PC-3 (cell line): Measurements from ENCODE around the gene ARHGEF11. TPM values are rescaled to one million over a fixed set of nuclear protein-coding genes. Genes with fewer than 3 reads are reported as not detected.

ENCODE experiments used
- ATAC-seq: fragments of 200-7000 bp; cut with Tn5 transposase; 2 replicates; pipeline ENCODE4 v1.9.1; 2020; ENCODE audit warnings: mild to moderate bottlenecking, moderate library complexity
- BruUV-seq: library from RNA; stranded (reverse); fragments of 400-500 nt; replicated peaks from 2 replicates; lab custom pipeline; 2021; lab: Mats Ljungman, UMichigan
- CTCF ChIA-PET: fragments of 300-600 bp; sonication (Branson Sonifier 250); formaldehyde crosslinking; loops from one replicate; lab custom pipeline; 2022; ENCODE audit warnings: antibody characterized with exemption; lab: Charles Lee
- POLR2A ChIA-PET: fragments of 300-600 bp; sonication (Branson Sonifier 250); formaldehyde crosslinking; loops from one replicate; lab custom pipeline; 2022; ENCODE audit warnings: antibody characterized with exemption; ENCODE audit not compliant: unreplicated experiment; lab: Charles Lee
- DNase-seq: peaks from one replicate; pipeline ENCODE4 v3.0.0-alpha.2; 2015
- H2AFZ ChIP-seq: fragments of 300-600 bp; sonication (generic); 2 replicates; pipeline ENCODE4 v1.6.0; 2016; ENCODE audit warnings: antibody characterized with exemption, low read length
- H3F3A ChIP-seq: fragments of 300-600 bp; sonication (generic); one replicate; pipeline ENCODE4 v1.6.0; 2017; ENCODE audit warnings: antibody characterized with exemption, low read length, control low read depth, mild to moderate bottlenecking; ENCODE audit not compliant: unreplicated experiment
- H3K27ac ChIP-seq: fragments of 300-600 bp; sonication (generic); 2 replicates; pipeline ENCODE4 v1.5.1; 2016; ENCODE audit warnings: mild to moderate bottlenecking, low read length
- H3K27me3 ChIP-seq: fragments of 300-600 bp; sonication (generic); 2 replicates; pipeline ENCODE4 v1.6.1; 2016; ENCODE audit warnings: low read length, mixed read lengths
- H3K36me3 ChIP-seq: fragments of 300-600 bp; sonication (generic); 2 replicates; pipeline ENCODE4 v1.6.1; 2016; ENCODE audit warnings: low read depth, mixed run types, low read length, mixed read lengths
- H3K4me1 ChIP-seq: fragments of 300-600 bp; sonication (generic); 2 replicates; pipeline ENCODE4 v1.5.1; 2016; ENCODE audit warnings: low read length; ENCODE audit not compliant: insufficient read depth
- H3K4me2 ChIP-seq: fragments of 300-600 bp; sonication (generic); 2 replicates; pipeline ENCODE4 v1.6.0; 2016; ENCODE audit warnings: low read length
- H3K4me3 ChIP-seq: fragments of 300-600 bp; sonication (generic); 2 replicates; pipeline ENCODE4 v1.5.1; 2016; ENCODE audit warnings: mild to moderate bottlenecking, low read length, mixed read lengths
- H3K79me2 ChIP-seq: fragments of 300-600 bp; sonication (generic); 2 replicates; pipeline ENCODE4 v1.6.1; 2017; ENCODE audit warnings: low read length, mixed read lengths
- H3K9ac ChIP-seq: fragments of 300-600 bp; sonication (generic); 2 replicates; pipeline ENCODE4 v1.6.0; 2016; ENCODE audit warnings: mild to moderate bottlenecking, low read length
- H3K9me2 ChIP-seq: fragments of 300-600 bp; sonication (generic); replicated peaks from 2 replicates; pipeline ENCODE4 v1.6.1; 2016; ENCODE audit warnings: mixed run types, low read length, mixed read lengths
- H3K9me3 ChIP-seq: fragments of 300-600 bp; sonication (generic); 2 replicates; pipeline ENCODE4 v1.6.1; 2016; ENCODE audit warnings: low read length, mixed read lengths
- H4K20me1 ChIP-seq: fragments of 300-600 bp; sonication (generic); 2 replicates; pipeline ENCODE4 v1.6.1; 2016; ENCODE audit warnings: low read length, mixed read lengths
- EZH2 ChIP-seq: fragments of 300-600 bp; sonication (generic); IDR thresholded peaks from one replicate; pipeline ENCODE4 v1.6.1; 2017; ENCODE audit warnings: antibody characterized with exemption, mild to moderate bottlenecking, low read length; ENCODE audit not compliant: unreplicated experiment
- EZH2phosphoT487 ChIP-seq: fragments of 300-600 bp; sonication (generic); IDR thresholded peaks from 2 replicates; pipeline ENCODE4 v1.6.1; 2018; ENCODE audit warnings: mild to moderate bottlenecking, antibody characterized with exemption, low read length, borderline replicate concordance
- intact Hi-C: fragments of 100-400 bp; cut with micrococcal nuclease; formaldehyde crosslinking; loops from 2 replicates; pipeline ENCODE4 v1.9.0; 2023
- total RNA-seq: library from RNA; depleted of rRNA; stranded (reverse); fragments of >200 nt; gene quantifications from 2 replicates; pipeline ENCODE4 v1.2.3, GENCODE V29; 2014
- TF ChIP-seq, protein P1 (sequence below): fragments of 300-600 bp; sonication (generic); conservative IDR thresholded peaks from 2 replicates; pipeline ENCODE4 v1.5.1; 2017; ENCODE audit warnings: antibody characterized with exemption, low read depth, mild to moderate bottlenecking, low read length

The ARHGEF11 gene
- total RNA-seq, 1 experiment from 2014 or later, result 31.1 TPM

DNA sequence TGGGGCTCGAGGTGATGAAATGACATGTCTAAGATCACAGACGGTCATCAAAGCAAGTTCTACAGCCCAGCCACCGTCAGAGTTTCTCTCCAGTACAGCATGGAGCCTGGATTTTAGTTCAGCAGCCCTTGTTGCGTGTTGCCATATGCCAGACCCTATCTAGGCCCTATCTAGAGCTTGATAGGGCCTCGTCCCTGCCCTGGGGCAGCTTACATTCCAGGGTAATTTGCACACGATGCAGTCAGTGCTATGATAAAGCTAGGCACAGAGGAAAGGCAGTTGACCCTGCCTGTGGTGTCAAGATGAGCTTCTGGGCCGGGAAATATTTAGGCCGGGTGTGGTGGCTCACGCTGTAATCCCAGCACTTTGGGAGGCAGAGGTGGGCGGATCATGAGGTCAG, 35.2 kb upstream of the ARHGEF11 start:
- no TSS peak for BruUV-seq
- Histone ChIP-seq H3K9me3 (no peaks in the 10 kb centered on the region), H3K9me2 (no peaks in the 10 kb centered on the region), H3K27me3 (peaks cover 31% of the 10 kb centered on the region; the same call in 1 of the 2 replicates), H3K4me1 (no peaks in the 10 kb centered on the region), H3K27ac (no peak overlapping the region), H3K36me3 (no peaks in the 10 kb centered on the region), H2AFZ (no peak overlapping the region), H3F3A (no peaks in the 10 kb centered on the region), H3K79me2 (no peaks in the 10 kb centered on the region), H3K4me3 (no peak overlapping the region), H4K20me1 (no peaks in the 10 kb centered on the region), H3K9ac (no peak overlapping the region), H3K4me2 (no peak overlapping the region)
- CTCF ChIA-PET, result interaction anchor here (0.9 kb wide), 1 partner anchor 9 kb away, joined by 3 read pairs; no protein-coding TSS in a partner anchor
- DNase-seq (no peak), ATAC-seq (no peak)
- POLR2A ChIA-PET, result interaction anchor here (0.6 kb wide), 1 partner anchor 353 kb away, joined by 6 read pairs; the partner anchor contains the start of gene METTL25B
- TF ChIP-seq, protein P1, sequence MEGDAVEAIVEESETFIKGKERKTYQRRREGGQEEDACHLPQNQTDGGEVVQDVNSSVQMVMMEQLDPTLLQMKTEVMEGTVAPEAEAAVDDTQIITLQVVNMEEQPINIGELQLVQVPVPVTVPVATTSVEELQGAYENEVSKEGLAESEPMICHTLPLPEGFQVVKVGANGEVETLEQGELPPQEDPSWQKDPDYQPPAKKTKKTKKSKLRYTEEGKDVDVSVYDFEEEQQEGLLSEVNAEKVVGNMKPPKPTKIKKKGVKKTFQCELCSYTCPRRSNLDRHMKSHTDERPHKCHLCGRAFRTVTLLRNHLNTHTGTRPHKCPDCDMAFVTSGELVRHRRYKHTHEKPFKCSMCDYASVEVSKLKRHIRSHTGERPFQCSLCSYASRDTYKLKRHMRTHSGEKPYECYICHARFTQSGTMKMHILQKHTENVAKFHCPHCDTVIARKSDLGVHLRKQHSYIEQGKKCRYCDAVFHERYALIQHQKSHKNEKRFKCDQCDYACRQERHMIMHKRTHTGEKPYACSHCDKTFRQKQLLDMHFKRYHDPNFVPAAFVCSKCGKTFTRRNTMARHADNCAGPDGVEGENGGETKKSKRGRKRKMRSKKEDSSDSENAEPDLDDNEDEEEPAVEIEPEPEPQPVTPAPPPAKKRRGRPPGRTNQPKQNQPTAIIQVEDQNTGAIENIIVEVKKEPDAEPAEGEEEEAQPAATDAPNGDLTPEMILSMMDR, result no peak
- intact Hi-C loops, result no loop called here

DNA sequence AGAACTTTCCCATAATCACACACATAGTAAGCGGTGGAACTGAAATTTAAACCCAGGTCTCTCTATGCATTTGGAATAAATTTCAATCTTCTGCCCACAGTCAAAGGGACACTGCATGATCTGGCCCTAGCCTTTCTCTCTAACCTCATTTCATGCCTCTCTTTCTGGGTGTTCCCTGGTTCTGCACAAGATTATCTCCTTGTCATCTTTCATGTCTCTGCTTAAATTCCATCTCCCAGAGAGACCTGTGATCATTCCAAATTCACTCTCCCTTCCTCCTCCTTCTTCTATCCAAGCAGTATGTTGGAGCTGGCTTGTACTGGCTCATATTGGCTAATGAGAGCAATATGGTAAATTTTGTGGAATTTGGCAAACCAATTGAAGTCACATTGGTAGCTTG, 31.9 kb upstream of the ARHGEF11 start:
- Histone ChIP-seq H3K79me2 (no peaks in the 10 kb centered on the region), H3K27ac (no peak overlapping the region), H3F3A (no peaks in the 10 kb centered on the region), H4K20me1 (no peaks in the 10 kb centered on the region), H3K36me3 (no peaks in the 10 kb centered on the region), H3K4me3 (no peak overlapping the region), H3K27me3 (peaks cover 26% of the 10 kb centered on the region), H3K9ac (no peak overlapping the region), H2AFZ (no peak overlapping the region), H3K9me3 (no peaks in the 10 kb centered on the region), H3K4me1 (no peaks in the 10 kb centered on the region), H3K9me2 (no peaks in the 10 kb centered on the region), H3K4me2 (no peak overlapping the region)
- ATAC-seq (no peak), DNase-seq (no peak)
- intact Hi-C loops, result no loop called here
- ChIA-PET POLR2A (no interaction called here), CTCF (no interaction called here)
- no peak for TF ChIP-seq EZH2phosphoT487
- no peak for TF ChIP-seq EZH2
- TF ChIP-seq, protein P1, result no peak
- no TSS peak for BruUV-seq

DNA sequence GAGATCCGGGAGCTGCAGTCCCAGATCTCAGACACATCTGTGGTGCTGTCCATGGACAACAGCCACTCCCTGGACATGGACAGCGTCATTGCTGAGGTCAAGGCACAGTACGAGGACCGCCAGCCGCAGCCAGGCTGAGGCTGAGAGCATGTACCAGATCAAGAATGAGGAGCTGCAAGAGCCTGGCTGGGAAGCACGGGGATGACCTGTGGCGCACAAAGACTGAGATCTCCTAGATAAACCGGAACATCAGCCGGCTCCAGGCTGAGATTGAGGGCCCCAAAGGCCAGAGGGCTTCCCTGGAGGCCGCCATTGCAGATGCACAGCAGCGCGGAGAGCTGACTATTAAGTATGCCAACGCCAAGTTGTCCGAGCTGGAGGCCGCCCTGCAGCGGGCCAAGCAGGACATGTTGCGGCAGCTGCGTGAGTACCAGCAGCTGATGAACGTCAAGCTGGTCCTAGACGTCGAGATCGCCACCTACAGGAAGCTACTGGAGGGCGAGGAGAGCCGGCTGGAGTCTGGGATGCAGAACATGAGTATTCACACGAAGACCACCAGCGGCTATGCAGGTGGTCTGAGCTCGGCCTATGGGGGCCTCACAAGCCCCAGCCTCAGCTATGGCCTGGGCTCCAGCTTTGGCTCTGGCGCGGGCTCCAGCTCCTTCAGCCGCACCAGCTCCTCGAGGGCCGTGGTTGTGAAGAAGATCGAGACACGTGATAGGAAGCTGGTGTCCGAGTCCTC, 28.6 kb upstream of the ARHGEF11 start:
- no peaks in the 10 kb centered on the region for H3K9me2 ChIP-seq
- H2AFZ ChIP-seq, result peak overlapping the region; percentile 62
- intact Hi-C loops, result no loop called here
- H3F3A ChIP-seq, result no peaks in the 10 kb centered on the region
- H4K20me1 ChIP-seq, result no peaks in the 10 kb centered on the region
- H3K9me3 ChIP-seq, result no peaks in the 10 kb centered on the region
- H3K79me2 ChIP-seq, result no peaks in the 10 kb centered on the region
- peaks cover 47% of the 10 kb centered on the region for H3K27me3 ChIP-seq
- DNase-seq, result peak; percentile 49
- H3K4me1 ChIP-seq, result no peaks in the 10 kb centered on the region
- H3K36me3 ChIP-seq, result no peaks in the 10 kb centered on the region
- POLR2A ChIA-PET, result no interaction called here
- no TSS peak for BruUV-seq
- H3K4me2 ChIP-seq, result peak overlapping the region; percentile 43; the same call in 1 of the 2 replicates
- CTCF ChIA-PET, result interaction anchor here (0.8 kb wide), 1 partner anchor 16 kb away, joined by 3 read pairs; no protein-coding TSS in a partner anchor
- peak; percentile 35; the same call in 1 of the 2 replicates for ATAC-seq
- no peak overlapping the region for H3K27ac ChIP-seq
- H3K4me3 ChIP-seq, result no peak overlapping the region
- TF ChIP-seq EZH2 (no peak), EZH2phosphoT487 (no peak)
- TF ChIP-seq, protein P1, result peak; percentile 64
- H3K9ac ChIP-seq, result no peak overlapping the region
